Activated CD4-positive, CD25-positive, alpha-beta regulatory T cell treated with anti-CD3 and anti-CD28 coated beads, Interleukin-2, amount 50 U/mL, for 72 hours (primary cell): ENCODE data around the gene AIG1.
"Not testable (repeated sequence)": the region's sequence is repeated elsewhere in the genome, so short reads cannot be mapped to it uniquely, and the experiment has no call there.

Experiments
- DNase-seq: peaks from one replicate; pipeline ENCODE4 v3.0.0; 2021

The AIG1 gene

GRCh38 chr6:143059663-143060353, 881 bp upstream of the AIG1 start:
- no peak for DNase-seq

- peak; percentile 66 for DNase-seq
These were observed 309 bp upstream of the AIG1 start for GRCh38 chr6:143060354-143060805.

GRCh38 chr6:143061597-143062385, 1.1 kb downstream of the AIG1 start:
- DNase-seq, result no peak

GRCh38 chr6:143062551-143062950, 1.9 kb downstream of the AIG1 start:
- no peak for DNase-seq

- DNase-seq, result no peak
These were observed 2.9 kb downstream of the AIG1 start for GRCh38 chr6:143063631-143064030.

- no peak for DNase-seq
These were observed 3.6 kb downstream of the AIG1 start for GRCh38 chr6:143064271-143064670.

GRCh38 chr6:143064951-143065683, 4.4 kb downstream of the AIG1 start:
- no peak for DNase-seq

- DNase-seq, result no peak
These were observed 7.3 kb downstream of the AIG1 start for GRCh38 chr6:143068001-143068400.

GRCh38 chr6:143074101-143074500, 13.4 kb downstream of the AIG1 start:
- DNase-seq, result no peak

- no peak for DNase-seq
These were observed 14.1 kb downstream of the AIG1 start for GRCh38 chr6:143074670-143075318.

GRCh38 chr6:143078468-143079324, 18.0 kb downstream of the AIG1 start:
- no peak for DNase-seq

GRCh38 chr6:143079325-143079640, 18.6 kb downstream of the AIG1 start:
- DNase-seq, result no peak

- DNase-seq, result not testable (repeated sequence)
These were observed 21.6 kb downstream of the AIG1 start for GRCh38 chr6:143082274-143082673.

- not testable (repeated sequence) for DNase-seq
These were observed 23.3 kb downstream of the AIG1 start for GRCh38 chr6:143084019-143084418.

GRCh38 chr6:143087335-143087734, 26.6 kb downstream of the AIG1 start:
- not testable (repeated sequence) for DNase-seq

GRCh38 chr6:143087856-143088255, 27.2 kb downstream of the AIG1 start:
- DNase-seq, result no peak

- DNase-seq, result no peak
These were observed 29.8 kb downstream of the AIG1 start for GRCh38 chr6:143090314-143091044.

GRCh38 chr6:143092768-143093167, 32.1 kb downstream of the AIG1 start:
- no peak for DNase-seq

GRCh38 chr6:143093290-143093689, 32.6 kb downstream of the AIG1 start:
- no peak for DNase-seq

GRCh38 chr6:143096403-143096802, 35.7 kb downstream of the AIG1 start:
- no peak for DNase-seq

- DNase-seq, result no peak
These were observed 36.6 kb downstream of the AIG1 start for GRCh38 chr6:143097224-143097795.
